ENCODE data around the gene UPF3A.

The UPF3A gene

GRCh38 chr13:114264886-114265611 lies 16.4 kb upstream of the UPF3A start:
- no peak for DNase-seq

- no peak for DNase-seq
Measured at GRCh38 chr13:114266241-114266640, 15.2 kb upstream of the UPF3A start.

- no peak for DNase-seq
Measured at GRCh38 chr13:114268344-114269280, 12.8 kb upstream of the UPF3A start.

- no peak for DNase-seq
Measured at GRCh38 chr13:114269281-114269770, 12.1 kb upstream of the UPF3A start.

- no peak for DNase-seq
Measured at GRCh38 chr13:114272977-114273376, 8.4 kb upstream of the UPF3A start.

- DNase-seq = no peak
Measured at GRCh38 chr13:114275304-114275703, 6.1 kb upstream of the UPF3A start.

GRCh38 chr13:114279146-114279545 lies 2.3 kb upstream of the UPF3A start:
- DNase-seq = no peak

- DNase-seq = peak; percentile 18
Measured at GRCh38 chr13:114279758-114280355, 1.5 kb upstream of the UPF3A start.

- DNase-seq = peak; percentile 78
Measured at GRCh38 chr13:114282041-114282670, 755 bp downstream of the UPF3A start.

GRCh38 chr13:114283576-114283975 lies 2.2 kb downstream of the UPF3A start:
- no peak for DNase-seq

- DNase-seq = no peak
Measured at GRCh38 chr13:114284680-114285079, 3.3 kb downstream of the UPF3A start.

- DNase-seq = no peak
Measured at GRCh38 chr13:114285166-114285808, 3.9 kb downstream of the UPF3A start.

GRCh38 chr13:114286808-114287207 lies 5.4 kb downstream of the UPF3A start:
- no peak for DNase-seq

GRCh38 chr13:114288157-114288591 lies 6.8 kb downstream of the UPF3A start:
- no peak for DNase-seq

- no peak for DNase-seq
Measured at GRCh38 chr13:114296448-114296847, 15.0 kb downstream of the UPF3A start.

- no peak for DNase-seq
Measured at GRCh38 chr13:114296902-114297301, 15.5 kb downstream of the UPF3A start.

GRCh38 chr13:114298866-114299265 lies 17.5 kb downstream of the UPF3A start:
- DNase-seq = no peak

GRCh38 chr13:114299604-114300305 lies 18.4 kb downstream of the UPF3A start:
- DNase-seq = no peak

- no peak for DNase-seq
Measured at GRCh38 chr13:114303700-114304327, 22.4 kb downstream of the UPF3A start.

- DNase-seq = no peak
Measured at GRCh38 chr13:114304346-114305034, 23.1 kb downstream of the UPF3A start.

All from CD4-positive, alpha-beta T cell treated with Interleukin-17A for 4 hours (primary cell).